AG09319 (cell line): ENCODE results near the gene GALNT1.

Source experiments
- DNase-seq: peaks from one replicate; pipeline ENCODE4 v3.0.0-alpha.2; 2010; ENCODE audit warnings: low read depth; ENCODE audit errors: extremely low read depth
- TF ChIP-seq, protein P1 (sequence below): IDR thresholded peaks from 2 replicates; pipeline ENCODE4 v1.5.1; 2011; ENCODE audit warnings: low read depth, mild to moderate bottlenecking, inconsistent platforms, low read length, moderate library complexity

The GALNT1 gene

DNA sequence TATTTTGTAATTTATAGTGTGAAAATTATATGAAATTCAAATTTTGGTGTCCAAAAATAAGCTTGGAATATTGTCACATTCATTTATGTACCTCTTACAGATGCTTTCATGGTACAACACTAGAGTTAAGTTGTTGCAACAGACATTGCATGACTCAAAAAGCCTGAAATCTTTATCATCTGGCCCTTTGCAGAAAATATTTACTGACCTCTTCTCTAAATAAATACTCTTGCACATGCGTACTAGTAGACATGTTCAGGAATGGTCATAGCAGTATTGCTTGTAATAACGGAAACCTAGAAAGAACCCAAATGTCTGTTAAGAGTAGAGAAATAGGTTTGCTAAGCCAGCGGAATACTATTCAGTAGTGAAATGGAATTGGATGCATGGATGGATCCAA lies 60.4 kb downstream of the GALNT1 start:
- no peak for DNase-seq
- TF ChIP-seq, protein P1, sequence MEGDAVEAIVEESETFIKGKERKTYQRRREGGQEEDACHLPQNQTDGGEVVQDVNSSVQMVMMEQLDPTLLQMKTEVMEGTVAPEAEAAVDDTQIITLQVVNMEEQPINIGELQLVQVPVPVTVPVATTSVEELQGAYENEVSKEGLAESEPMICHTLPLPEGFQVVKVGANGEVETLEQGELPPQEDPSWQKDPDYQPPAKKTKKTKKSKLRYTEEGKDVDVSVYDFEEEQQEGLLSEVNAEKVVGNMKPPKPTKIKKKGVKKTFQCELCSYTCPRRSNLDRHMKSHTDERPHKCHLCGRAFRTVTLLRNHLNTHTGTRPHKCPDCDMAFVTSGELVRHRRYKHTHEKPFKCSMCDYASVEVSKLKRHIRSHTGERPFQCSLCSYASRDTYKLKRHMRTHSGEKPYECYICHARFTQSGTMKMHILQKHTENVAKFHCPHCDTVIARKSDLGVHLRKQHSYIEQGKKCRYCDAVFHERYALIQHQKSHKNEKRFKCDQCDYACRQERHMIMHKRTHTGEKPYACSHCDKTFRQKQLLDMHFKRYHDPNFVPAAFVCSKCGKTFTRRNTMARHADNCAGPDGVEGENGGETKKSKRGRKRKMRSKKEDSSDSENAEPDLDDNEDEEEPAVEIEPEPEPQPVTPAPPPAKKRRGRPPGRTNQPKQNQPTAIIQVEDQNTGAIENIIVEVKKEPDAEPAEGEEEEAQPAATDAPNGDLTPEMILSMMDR, result no peak

DNA sequence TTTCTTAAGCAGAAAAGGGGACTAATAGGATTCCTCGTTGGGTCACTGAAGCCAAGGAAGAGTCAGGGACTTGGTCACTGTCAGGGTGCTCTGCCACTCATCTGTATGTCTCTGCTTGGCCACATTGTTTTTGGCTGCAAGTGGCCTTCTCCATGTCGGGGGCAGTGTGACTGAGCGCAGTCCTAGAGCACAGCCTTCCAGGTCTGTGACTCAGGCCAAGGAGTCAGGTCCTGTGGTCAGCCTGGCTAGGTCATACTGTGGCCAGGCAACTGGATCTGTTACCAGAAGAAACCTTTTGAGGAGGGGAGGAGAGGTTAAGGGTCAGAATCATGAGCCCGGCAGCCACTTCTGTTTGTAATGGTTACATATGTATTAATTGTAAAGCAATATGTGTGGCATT lies 61.3 kb downstream of the GALNT1 start:
- no peak for DNase-seq
- TF ChIP-seq, protein P1, result no peak

DNA sequence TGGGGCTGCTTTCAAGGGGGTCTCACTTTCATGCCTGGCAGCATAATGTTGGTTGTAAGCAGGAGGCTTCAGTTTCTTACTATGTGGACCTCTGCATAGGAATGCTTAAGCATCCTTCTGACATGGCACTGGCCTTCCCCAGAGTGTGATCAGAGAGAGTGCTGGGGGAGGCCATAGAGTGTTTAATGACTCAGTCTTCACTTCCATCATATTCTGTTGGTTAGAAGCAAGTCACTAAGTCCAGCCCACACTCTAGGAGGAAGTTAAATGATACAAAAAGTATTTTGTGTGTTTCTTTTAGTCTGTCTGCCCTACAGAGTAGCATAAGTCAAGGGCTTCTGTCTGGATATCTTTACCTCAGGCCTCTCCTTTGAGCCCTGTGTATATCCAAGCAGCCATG lies 64.9 kb downstream of the GALNT1 start:
- TF ChIP-seq, protein P1, result no peak
- no peak for DNase-seq

DNA sequence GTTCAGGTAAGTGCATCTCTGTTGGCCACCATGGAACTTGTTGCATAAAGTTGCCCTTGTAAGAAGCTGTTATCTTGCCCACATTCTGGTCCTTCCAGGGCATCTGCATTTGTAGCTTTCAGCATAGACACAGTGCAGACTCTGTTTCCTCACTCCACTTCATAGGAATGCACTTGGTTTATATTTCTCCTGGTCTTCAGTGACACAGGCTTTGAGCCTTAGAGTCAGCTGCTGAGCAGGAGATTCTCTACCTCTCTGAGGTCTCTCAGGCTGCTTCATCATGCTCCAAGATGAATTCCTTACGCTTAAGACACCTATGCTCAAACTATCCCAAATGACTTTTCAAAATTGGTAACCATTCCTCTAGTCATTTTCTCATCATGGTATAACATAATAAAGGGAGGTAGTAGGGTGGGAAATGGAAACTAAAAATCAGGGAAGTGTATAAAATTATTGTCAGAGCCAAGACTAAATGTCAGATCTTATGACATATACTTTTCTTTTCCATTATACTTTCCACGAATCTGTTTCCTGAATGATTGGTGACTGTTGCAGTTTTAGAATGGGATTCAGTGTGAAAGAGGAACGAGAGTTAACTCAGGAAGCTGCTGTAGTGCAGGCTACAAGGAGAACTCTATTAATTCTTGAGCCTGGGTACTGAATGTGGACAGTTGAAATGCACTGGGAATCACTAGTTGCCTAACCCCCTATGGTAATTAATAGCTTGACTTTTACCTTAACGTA lies 72.0 kb downstream of the GALNT1 start:
- TF ChIP-seq, protein P1, result no peak
- no peak for DNase-seq

DNA sequence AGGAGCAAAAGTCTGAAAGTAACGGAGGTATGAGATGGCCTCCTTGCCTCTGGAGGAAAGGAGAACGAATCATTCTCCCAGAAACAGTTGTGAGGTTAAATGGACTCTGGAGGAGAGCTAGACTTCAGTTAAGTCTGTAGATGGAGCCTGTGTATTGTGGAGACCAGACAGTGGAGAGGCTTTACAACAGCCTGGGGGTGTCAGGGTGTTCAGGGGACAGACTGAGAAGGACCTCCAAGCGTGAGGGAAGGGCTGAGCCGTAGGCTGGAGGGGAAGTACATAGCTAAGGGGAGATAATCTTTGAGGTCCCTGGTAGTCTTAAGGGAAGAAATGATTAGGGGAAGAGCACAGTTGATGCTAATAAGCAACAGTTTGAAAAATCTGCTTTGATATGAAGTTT lies 76.6 kb downstream of the GALNT1 start:
- TF ChIP-seq, protein P1, result no peak
- DNase-seq, result no peak

DNA sequence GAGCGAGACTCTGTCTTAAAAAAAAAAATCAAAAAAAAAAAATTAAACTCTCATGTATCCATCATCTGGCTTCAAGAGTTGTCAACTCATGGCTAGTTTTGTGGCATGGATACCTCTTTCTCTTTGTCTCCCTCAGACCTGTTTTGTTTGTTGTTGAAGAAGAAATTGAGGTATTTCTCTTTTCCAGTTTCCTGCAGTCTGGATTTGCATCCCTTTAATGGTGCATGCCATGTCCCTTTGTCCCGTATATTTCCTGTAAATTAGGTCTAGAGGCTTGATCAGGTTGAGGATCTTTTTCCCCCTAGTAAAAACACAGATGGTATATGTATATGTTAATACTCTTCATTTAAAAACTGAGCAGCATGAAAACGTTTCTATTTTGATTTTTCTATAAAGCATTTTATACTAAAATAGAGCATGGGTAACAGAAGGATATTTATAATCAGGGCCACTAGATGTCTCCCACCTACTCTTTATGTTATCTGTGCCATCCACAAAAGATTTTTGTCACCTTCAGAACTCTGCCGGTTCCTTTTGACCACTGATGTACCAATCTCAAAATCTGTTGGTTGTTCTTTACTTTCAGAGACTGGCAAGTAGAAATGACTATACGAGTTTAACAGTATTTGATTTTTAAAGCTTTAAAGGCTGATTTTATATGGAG lies 80.1 kb downstream of the GALNT1 start:
- TF ChIP-seq, protein P1, result no peak; the same call in none of the 2 replicates
- no peak for DNase-seq

DNA sequence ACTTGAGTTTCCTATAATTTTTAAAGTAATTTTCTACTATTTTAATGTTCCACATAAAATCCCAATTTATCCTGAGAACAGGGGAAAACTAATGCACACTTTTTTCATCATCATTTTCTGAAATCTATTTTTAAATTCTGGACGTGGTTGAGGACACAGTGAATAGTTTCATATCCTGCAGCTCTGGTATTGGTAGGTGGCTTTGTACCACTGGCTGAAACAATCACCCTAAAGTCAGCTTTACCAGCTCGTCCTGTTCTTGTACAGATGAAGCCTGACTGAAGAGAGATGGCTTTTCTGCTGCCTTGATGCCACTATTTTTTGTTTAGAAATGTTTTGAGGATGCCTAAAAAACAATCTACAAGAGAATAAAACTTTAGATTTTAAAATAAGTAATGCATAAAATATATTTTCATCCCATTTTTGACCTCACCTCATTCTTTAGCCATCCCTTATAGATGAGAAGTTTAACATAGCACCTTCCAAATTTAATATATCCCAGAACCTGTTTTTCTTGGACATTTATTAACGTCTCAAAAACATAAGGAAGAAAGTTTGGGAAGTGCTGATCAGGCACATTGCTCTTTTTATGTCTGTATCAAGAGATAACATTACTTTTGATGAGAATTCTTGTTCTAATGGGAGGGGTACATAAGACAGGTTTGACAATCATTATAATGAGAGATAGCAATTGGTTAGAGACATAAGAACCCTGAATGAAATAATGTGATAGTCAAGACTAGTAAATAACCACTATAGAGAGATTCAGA lies 80.9 kb downstream of the GALNT1 start:
- DNase-seq, result no peak
- TF ChIP-seq, protein P1, result no peak
